Transverse colon (tissue), 3 donors: Measurements from ENCODE around the gene FOXP1.

Experiments used
- POLR2A ChIP-seq: fragments of 450-650 bp; IDR thresholded peaks from one replicate; pipeline ENCODE4 v1.6.1; 2016; ENCODE audit warnings: antibody characterized with exemption, mild to moderate bottlenecking, moderate library complexity
- POLR2AphosphoS5 ChIP-seq, 3 donors: sonication (generic); formaldehyde crosslinking; IDR thresholded peaks; one replicate each; pipeline ENCODE4 v1.6.1; 2016; ENCODE audit warnings: antibody characterized with exemption in 3 of 3

GRCh38 chr3:71172189-71172588 is 411.3 kb downstream of the FOXP1 start:
- TF ChIP-seq POLR2AphosphoS5 (IDR thresholded peaks at IDR 0.05) (no peak), POLR2A (no peak)
